Activated T-cell treated with anti-CD3 and anti-CD28 coated beads, Interleukin-2, amount 50 U/mL, for 1 hour (primary cell): ENCODE measurements around the gene CEACAM16.

ENCODE experiments used
- DNase-seq: peaks from one replicate; pipeline ENCODE4 v3.0.0-alpha.2; 2020

The CEACAM16 gene

GRCh38 chr19:44728178-44728577 lies 29.2 kb downstream of the CEACAM16 start:
- no peak for DNase-seq

DNA sequence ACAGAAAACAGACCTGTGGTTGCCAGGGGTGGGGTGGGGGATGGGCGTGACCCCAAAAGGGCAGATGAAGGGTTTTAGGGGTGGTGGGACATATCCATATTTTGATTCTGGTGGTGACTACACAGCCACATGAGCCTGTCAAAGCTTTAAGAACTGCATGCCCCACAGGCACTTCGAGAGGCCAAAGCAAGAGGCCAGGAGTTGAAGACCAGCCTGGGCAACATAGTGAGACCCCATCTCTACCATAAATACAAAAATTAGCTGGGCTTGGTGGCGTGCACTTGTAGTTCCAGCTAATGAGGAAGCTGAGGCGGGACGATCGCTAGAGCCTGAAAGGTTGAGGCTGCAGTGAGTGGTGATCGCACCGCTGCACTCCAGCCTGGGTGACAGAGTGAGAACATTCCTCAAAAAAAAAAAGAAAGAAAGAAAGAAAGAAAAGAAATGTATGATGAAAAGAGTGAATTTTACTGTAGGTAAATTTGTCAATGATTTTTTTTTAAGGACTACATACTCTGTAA lies 30.6 kb downstream of the CEACAM16 start:
- no peak for DNase-seq

DNA sequence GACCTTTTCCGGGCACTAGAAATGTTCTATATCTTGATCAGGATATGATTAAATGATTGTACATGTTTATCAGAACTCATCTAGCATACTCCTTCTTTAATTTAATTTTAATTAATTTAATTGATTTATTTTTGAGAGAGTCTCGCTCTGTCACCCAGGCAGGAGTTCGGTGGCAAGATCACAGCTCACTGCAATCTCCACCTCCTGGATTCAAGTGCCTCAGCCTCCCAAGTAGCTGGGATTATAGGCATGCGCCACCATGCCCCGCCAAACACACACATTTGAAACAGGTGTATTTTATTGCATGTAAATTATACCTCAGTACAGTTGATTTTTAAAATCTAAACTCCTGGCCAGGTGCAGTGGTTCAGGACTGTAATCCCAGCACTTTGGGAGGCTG lies 32.1 kb downstream of the CEACAM16 start:
- no peak for DNase-seq

- no peak for DNase-seq
These were observed 32.7 kb downstream of the CEACAM16 start for GRCh38 chr19:44731622-44732021.

GRCh38 chr19:44732235-44733014 lies 33.5 kb downstream of the CEACAM16 start:
- no peak for DNase-seq

DNA sequence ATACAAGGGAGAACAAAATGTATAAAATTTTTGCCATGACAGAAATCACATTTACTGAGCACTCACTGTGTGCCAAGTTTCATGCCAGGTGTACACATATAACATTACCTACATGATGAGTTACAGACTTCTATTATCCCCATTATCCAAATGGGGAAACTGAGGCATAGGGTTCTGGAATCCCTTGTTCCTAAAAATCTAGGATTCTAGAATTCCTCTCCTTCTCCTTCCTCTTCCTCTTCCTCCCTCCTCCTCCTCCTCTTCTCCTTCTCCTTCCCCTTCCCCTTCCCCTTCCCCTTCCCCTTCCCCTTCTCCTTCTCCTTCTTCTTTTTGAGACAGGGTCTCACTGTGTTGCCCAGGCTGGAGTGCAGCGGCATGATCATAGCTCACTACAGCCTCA lies 35.4 kb downstream of the CEACAM16 start:
- DNase-seq: no peak

DNA sequence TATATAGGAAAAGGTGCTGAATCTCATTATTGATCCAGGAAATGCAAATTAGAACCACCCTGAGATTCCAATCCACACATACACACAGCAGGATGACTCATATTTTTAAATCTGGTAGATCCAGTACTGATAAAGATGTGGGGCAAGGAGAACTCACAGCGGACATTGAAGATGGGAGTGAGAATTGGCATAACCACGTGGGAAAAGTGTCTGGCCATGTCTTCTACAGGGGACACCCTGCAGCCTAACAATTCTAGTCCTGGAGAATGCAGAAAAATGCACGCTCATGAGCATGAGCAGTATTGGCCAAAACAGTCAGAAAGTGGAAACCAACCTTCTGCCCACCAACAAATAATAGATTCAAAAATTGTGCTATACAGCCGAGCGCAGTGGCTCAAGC lies 36.1 kb downstream of the CEACAM16 start:
- no peak for DNase-seq

- DNase-seq: no peak
These were observed 38.5 kb downstream of the CEACAM16 start for GRCh38 chr19:44737238-44738071.

DNA sequence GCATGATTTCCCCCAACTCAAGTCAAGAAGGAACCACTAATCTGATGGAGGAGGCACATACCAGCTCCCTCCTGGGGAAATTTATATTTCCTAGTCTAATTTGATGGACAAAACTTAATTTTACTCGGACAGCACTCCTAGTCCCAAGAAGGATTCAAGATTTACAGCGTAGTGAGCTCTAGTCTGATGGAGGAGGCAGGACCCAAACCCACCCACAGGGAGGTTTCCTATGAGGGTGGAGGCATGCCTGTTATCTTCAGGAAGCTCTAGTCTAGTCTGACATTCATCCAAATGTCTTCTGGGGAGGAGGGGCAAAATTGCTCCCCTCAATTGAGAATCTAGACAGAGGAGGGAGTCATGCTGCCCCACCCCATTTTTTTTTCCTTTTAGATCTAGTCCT lies 39.2 kb downstream of the CEACAM16 start:
- no peak for DNase-seq

- no peak for DNase-seq
These were observed 39.9 kb downstream of the CEACAM16 start for GRCh38 chr19:44738603-44739558.

GRCh38 chr19:44740351-44740824 lies 41.4 kb downstream of the CEACAM16 start:
- no peak for DNase-seq

GRCh38 chr19:44741258-44741731 lies 42.3 kb downstream of the CEACAM16 start:
- DNase-seq: no peak

- no peak for DNase-seq
These were observed 42.9 kb downstream of the CEACAM16 start for GRCh38 chr19:44741841-44742329.

DNA sequence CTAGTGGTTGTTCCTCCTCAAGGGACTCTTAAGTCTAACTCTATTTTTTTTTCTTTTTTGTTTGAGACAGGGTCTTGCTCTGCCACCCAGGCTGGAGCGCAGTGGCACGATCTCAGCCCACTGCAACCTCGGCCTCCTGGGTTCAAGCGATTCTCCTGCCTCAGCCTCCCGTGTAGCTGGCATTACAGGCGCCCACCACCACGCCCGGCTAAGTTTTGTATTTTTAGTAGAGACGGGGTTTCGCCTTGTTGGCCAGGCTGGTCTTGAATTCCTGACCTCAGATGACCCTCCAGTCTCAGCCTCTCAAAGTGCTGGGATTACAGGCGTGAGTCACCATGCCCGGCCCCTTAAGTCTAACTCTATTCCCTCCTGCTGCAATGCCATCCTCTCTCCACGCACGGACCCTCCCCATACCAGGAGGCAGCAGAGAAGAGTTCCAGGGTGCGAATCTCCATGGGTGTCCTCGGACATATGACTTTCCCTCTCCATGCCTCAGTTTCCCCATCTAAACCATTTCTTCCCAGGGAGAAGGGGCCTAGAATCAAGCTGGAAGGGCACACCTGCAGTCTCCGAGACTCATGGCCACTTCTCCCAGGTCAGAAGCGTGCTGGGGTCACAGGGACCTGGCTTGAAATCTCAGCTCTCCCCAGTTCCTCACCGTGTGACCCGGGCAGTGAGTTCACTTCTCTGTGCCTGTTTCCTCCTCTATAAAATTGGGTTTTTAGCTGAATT lies 43.5 kb downstream of the CEACAM16 start:
- DNase-seq: no peak

DNA sequence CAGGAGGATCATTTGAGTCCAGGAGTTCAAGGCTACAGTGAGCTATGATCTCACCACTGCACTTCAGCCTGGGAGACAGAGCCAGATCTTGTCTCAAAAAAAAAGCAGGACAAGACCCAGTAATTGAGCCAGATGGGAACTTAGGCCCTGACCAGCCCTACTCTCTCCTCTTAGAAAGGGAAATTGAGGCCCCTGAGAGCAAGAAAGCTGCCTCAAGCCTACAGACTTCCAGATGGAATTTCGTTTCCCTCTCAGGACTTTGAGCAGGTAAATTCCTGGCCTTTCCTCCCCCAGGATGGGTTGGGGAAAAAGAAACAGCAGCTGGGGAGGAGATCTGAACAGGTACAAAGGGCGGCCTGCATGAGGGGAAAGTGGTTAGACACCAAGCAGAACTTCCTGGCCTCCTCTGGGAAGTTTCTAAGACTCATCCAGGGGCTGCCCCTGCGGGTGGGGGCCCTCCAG lies 46.0 kb downstream of the CEACAM16 start:
- no peak for DNase-seq

DNA sequence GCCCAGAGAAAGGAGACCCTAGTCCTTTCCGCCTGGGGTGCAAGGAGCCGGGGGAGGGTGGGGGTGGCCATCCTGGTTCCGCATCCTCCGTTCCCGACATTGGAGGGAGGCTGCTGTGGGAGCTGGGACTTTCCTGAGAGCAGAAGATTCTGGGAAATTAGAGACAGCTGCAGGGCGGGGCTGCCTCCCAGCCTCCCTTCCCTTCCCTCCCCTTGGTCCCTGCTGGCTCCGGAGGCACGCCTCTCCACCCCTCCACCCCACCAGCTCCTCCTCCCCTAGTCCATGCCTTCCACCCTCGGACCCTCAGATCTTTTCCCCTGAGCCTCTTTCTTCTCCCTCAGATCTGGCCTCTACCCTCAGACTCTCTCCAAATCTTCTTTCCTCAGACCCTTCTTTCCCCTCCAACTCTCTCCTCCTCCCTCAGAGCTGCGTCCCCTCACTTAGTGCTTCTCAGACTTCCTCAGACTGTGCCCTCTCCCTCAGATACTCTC lies 46.4 kb downstream of the CEACAM16 start:
- DNase-seq: no peak

GRCh38 chr19:44745887-44746600 lies 47.1 kb downstream of the CEACAM16 start:
- no peak for DNase-seq

- DNase-seq: no peak
These were observed 47.6 kb downstream of the CEACAM16 start for GRCh38 chr19:44746616-44746945.

DNA sequence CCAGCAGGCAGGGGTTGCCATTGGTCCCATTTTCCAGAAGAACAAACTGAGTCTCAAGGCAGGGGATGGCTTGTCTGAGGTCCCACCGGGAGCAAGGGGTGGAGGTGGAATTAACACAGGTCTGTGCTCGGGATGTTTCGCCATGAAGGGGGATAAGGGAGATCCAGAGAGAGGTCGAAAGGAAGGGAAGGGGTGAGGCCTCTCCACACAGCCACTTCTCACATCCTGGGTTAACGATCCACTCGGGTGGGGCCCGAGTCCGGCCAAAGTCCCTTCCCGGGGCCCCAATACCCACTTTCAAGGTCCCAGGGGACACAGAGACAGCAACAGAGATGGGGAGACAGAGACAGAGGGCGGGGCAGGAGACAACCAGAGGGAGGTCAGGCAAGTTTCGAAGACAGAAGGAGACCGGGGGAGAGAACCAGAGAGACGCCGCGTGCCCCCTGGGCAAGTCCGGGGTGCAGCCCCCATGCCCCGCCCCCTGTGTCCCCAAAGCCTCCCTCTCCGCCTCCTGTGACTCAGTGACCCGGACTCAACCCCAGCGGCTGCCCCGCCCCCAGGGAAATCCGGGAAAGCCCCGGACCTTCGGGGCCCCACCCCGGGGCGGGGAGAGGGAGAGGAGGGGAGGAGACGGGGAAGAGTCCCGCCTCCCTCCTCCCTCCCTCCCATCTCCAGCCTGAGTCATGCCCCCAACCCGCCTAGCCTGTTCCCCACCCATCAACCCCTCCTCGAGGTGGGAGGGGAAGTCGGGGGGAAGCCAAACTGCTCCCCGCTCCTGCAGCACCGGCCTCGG lies 48.2 kb downstream of the CEACAM16 start:
- DNase-seq: peak; percentile 96
